Measurements from ENCODE around the gene PRR22.
"Not testable (repeated sequence)": the region's sequence is repeated elsewhere in the genome, so short reads cannot be mapped to it uniquely, and the experiment has no call there.

The PRR22 gene

DNA sequence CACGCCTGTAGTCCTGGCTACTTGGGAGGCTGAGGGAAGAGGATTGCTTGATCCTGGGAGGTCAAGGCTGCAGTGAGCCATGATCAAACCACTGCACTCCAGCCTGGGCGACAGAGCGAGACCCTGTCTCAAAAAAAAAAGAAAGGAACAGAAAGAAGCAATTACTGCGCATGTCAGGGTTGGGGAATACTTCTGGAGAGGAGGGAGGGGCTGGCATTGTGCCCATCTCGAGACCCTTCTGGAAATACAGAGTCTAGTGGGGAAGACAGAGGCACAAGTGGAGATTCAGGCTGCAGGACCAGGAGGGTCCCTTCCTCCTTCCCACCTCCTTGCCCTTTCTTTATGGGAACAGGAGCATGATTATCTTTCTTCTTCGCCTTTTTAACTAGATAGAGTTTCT is 30.8 kb downstream of the PRR22 start:
- H3K4me3 ChIP-seq (ENCODE audit: low read depth, low read length): no peak overlapping the region

DNA sequence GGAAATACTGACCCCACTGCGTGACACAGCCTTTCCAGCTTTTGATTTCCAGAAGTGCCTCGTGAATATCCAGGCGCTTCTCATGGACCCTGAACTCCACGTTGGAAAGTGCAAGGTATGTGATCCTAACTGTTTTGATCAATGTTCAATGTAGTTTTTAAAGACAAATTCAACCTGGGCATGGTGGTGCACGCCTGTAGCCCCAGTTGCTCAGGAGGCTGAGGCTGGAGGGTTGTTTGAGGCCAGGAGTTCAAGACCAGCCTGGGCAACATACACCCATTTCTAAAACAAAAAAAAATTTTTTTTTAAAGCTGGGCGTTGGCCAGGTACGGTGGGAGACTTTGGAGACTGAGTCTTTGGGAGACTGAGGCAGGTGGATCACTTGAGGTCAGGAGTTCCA is 32.8 kb downstream of the PRR22 start:
- no peak overlapping the region for H3K4me3 ChIP-seq (ENCODE audit: low read depth, low read length)

DNA sequence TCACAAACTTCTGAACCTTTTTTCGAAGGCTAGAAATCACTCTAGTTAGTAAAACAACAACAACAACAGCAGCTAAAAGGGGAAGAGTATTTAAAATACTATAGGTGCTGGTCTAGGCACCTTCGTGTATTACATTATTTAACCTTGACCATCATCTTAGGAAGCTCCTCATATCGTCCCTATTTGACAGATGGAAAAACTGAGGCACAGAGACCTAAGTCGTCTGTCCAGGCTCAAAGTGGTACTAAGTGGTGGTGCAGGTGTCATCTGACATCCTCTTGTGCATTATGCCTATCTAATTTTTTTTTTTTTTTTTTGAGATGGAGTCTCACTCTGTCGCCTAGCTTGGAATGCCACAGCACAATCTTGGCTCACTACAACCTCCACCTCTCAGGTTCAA is 35.0 kb downstream of the PRR22 start:
- H3K4me3 ChIP-seq (ENCODE audit: low read depth, low read length): no peak overlapping the region

- H3K4me3 ChIP-seq (ENCODE audit: low read depth, low read length): not testable (repeated sequence)
Observed at GRCh38 chr19:5748920-5749319, 35.6 kb downstream of the PRR22 start.

DNA sequence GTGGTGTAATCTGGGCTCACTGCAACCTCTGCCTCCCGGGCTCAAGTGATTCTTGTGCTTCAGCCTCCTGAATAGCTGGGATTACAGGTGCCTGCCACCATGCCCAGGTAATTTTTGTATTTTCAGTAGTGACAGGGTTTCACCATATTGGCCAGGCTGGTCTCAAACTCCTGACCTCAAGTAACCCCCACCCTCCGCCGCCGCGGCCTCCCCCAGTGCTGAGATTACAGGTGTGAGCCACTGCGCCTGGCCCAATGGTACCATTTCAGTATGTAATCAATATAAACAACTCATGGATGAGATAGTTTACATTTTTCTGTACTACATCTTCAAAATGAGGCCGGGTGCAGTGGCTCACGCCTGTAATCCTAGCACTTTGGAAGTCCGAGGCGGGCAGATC is 39.5 kb downstream of the PRR22 start:
- not testable (repeated sequence) for H3K4me3 ChIP-seq (ENCODE audit: low read depth, low read length)

DNA sequence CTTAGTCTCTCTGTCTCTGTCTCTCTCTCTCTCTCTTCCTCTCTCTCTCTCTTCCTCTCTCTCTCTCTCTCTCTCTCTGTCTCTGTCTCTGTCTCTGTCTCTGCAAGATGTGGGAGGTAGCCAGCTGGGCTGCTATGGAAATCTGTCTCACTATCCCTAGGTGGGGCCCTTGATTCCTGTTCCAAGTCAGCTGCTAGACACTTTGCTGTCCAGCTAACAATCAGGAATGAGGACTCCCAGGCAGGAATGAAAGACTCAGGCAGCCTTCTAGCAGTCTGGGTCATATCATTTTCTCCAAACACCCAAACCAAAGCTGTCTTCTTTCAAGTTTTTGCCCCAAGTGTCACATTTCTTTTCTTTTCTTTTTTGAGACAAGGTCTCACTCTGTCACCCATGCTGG is 40.9 kb downstream of the PRR22 start:
- no peak overlapping the region for H3K4me3 ChIP-seq (ENCODE audit: low read depth, low read length)

- no peak overlapping the region for H3K4me3 ChIP-seq (ENCODE audit: low read depth, low read length)
Observed at GRCh38 chr19:5742051-5742450, 42.5 kb downstream of the PRR22 start.

DNA sequence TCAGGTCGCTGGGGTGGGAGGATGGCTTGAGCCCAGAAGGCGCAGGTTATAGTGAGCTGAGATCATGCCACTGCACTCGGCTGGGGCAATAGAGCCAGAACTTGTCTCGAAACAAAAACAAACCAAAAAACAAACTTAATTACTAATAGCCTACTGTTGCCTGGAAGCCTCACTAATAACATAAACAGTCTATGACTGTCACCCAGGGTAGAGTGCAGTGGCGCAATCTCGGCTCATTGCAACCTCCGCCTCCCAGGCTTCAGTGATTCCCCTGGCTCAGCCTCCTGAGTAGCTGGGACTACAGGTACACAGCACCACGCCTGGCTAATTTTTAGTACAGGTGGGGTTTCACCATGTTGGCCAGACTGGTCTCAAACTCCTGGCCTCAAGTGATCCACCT is 46.1 kb downstream of the PRR22 start:
- no peak overlapping the region for H3K4me3 ChIP-seq (ENCODE audit: low read depth, low read length)

GRCh38 chr19:5733172-5733571 is 51.4 kb downstream of the PRR22 start:
- not testable (repeated sequence) for H3K4me3 ChIP-seq (ENCODE audit: low read depth, low read length)
